ENCODE data around the gene C10orf105. TPM values are rescaled to one million over a fixed set of nuclear protein-coding genes. Genes with fewer than 3 reads are reported as not detected.

The C10orf105 gene
- total RNA-seq, 1 donor from 2014 or later: not detected

GRCh38 chr10:71726580-71727104 lies 7.1 kb upstream of the C10orf105 start:
- Mint-ChIP-seq H3K4me3 (ENCODE audit: unreplicated experiment) (no peak overlapping the region), H3K9me3 (ENCODE audit: low read depth) (no peaks in the 10 kb centered on the region), H3K4me1 (ENCODE audit: low read depth) (peaks cover 4% of the 10 kb centered on the region), H3K27ac (ENCODE audit: unreplicated experiment) (no peak overlapping the region), H3K36me3 (ENCODE audit: low read depth) (no peaks in the 10 kb centered on the region), H3K27me3 (ENCODE audit: low read depth) (peaks cover 1% of the 10 kb centered on the region)
- DNase-seq (ENCODE audit: low spot score): no peak
- TF ChIP-seq CTCF (IDR thresholded peaks at IDR 0.05): no peak

GRCh38 chr10:71725998-71726579 lies 6.5 kb upstream of the C10orf105 start:
- Mint-ChIP-seq H3K9me3 (ENCODE audit: low read depth) (no peaks in the 10 kb centered on the region), H3K36me3 (ENCODE audit: low read depth) (no peaks in the 10 kb centered on the region), H3K4me1 (ENCODE audit: low read depth) (peaks cover 4% of the 10 kb centered on the region), H3K27me3 (ENCODE audit: low read depth) (peaks cover 4% of the 10 kb centered on the region), H3K27ac (ENCODE audit: unreplicated experiment) (no peak overlapping the region), H3K4me3 (ENCODE audit: unreplicated experiment) (no peak overlapping the region)
- no peak for DNase-seq (ENCODE audit: low spot score)
- TF ChIP-seq CTCF (IDR thresholded peaks at IDR 0.05): peak; percentile 68

GRCh38 chr10:71725249-71725648 lies 5.7 kb upstream of the C10orf105 start:
- H3K4me1 Mint-ChIP-seq (ENCODE audit: low read depth): peaks cover 4% of the 10 kb centered on the region
- no peak for TF ChIP-seq CTCF (IDR thresholded peaks at IDR 0.05)

GRCh38 chr10:71724539-71724938 lies 5.0 kb upstream of the C10orf105 start:
- DNase-seq (ENCODE audit: low spot score): no peak
- Mint-ChIP-seq H3K4me3 (ENCODE audit: unreplicated experiment) (no peak overlapping the region), H3K9me3 (ENCODE audit: low read depth) (no peaks in the 10 kb centered on the region), H3K36me3 (ENCODE audit: low read depth) (no peaks in the 10 kb centered on the region), H3K4me1 (ENCODE audit: low read depth) (peaks cover 4% of the 10 kb centered on the region), H3K27ac (ENCODE audit: unreplicated experiment) (no peak overlapping the region), H3K27me3 (ENCODE audit: low read depth) (peaks cover 12% of the 10 kb centered on the region)
- no peak for TF ChIP-seq CTCF (IDR thresholded peaks at IDR 0.05)

More at GRCh38 chr10:71725249-71725648, 5.7 kb upstream of the C10orf105 start:
- H3K27ac Mint-ChIP-seq (ENCODE audit: unreplicated experiment): no peak overlapping the region
- DNase-seq (ENCODE audit: low spot score): no peak
- no peak overlapping the region for H3K4me3 Mint-ChIP-seq (ENCODE audit: unreplicated experiment)
- H3K36me3 Mint-ChIP-seq (ENCODE audit: low read depth): no peaks in the 10 kb centered on the region
- H3K9me3 Mint-ChIP-seq (ENCODE audit: low read depth): no peaks in the 10 kb centered on the region
- H3K27me3 Mint-ChIP-seq (ENCODE audit: low read depth): peaks cover 12% of the 10 kb centered on the region

- Mint-ChIP-seq H3K4me1 (ENCODE audit: low read depth) (no peaks in the 10 kb centered on the region), H3K9me3 (ENCODE audit: low read depth) (no peaks in the 10 kb centered on the region), H3K27ac (ENCODE audit: unreplicated experiment) (no peak overlapping the region), H3K4me3 (ENCODE audit: unreplicated experiment) (no peak overlapping the region), H3K36me3 (ENCODE audit: low read depth) (no peaks in the 10 kb centered on the region), H3K27me3 (ENCODE audit: low read depth) (peaks cover 12% of the 10 kb centered on the region)
- no peak for DNase-seq (ENCODE audit: low spot score)
- no peak for TF ChIP-seq CTCF (IDR thresholded peaks at IDR 0.05)
These were observed 3.7 kb upstream of the C10orf105 start for GRCh38 chr10:71723311-71723710.
